Superior temporal gyrus (tissue), 1 donor: Measurements from ENCODE around the gene HSPA1L.
A peak's percentile ranks its signal among the peaks of the same experiment; 100 is the strongest.

Experiments
- DNase-seq: peaks from one replicate; pipeline ENCODE4 v3.0.0-alpha.2; 2016; ENCODE audit errors: extremely low spot score

Gene HSPA1L

GRCh38 chr6:31781244-31782125, 33.6 kb downstream of the HSPA1L start:
- DNase-seq: no peak

DNA sequence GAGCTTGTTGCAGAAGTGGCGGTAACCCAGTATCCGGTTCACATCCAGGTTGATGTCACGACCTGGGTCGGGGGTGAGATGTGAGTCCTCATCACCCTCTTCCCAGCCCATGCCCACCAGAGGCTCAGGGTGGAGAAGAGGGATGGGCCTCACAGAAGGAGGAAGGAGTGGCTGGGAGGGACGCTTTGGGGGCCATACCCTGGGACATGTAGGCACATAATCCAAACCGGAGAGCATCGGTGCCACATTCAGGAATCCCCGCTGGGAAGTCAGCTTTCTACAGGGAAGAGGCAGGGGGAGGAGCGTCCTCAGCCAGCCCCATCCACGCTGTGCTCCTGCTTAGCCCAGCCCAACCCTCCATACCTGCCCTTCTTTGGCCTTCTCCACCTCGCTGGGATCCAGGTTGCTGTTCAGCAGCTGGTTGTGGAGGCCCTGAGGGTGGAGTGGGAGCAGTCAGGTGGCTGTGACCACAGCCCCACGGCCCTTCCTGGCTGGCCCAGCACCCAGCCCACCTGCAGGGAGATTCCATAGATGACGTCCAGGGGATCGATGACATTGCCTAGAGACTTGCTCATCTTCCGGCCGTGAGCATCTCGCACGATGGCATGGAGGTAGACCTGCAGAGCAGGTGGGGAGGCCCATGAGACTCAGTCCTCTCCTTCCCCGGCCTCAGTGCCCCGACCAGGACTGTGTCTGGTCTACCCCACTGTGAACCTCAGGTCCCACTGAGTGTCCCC, 34.4 kb downstream of the HSPA1L start:
- no peak for DNase-seq

- DNase-seq: no peak
Measured at GRCh38 chr6:31779908-31780307, 35.2 kb downstream of the HSPA1L start.

GRCh38 chr6:31778999-31779885, 35.8 kb downstream of the HSPA1L start:
- DNase-seq: no peak

- DNase-seq: no peak
Measured at GRCh38 chr6:31778193-31778592, 36.9 kb downstream of the HSPA1L start.

GRCh38 chr6:31777667-31778050, 37.4 kb downstream of the HSPA1L start:
- no peak for DNase-seq

DNA sequence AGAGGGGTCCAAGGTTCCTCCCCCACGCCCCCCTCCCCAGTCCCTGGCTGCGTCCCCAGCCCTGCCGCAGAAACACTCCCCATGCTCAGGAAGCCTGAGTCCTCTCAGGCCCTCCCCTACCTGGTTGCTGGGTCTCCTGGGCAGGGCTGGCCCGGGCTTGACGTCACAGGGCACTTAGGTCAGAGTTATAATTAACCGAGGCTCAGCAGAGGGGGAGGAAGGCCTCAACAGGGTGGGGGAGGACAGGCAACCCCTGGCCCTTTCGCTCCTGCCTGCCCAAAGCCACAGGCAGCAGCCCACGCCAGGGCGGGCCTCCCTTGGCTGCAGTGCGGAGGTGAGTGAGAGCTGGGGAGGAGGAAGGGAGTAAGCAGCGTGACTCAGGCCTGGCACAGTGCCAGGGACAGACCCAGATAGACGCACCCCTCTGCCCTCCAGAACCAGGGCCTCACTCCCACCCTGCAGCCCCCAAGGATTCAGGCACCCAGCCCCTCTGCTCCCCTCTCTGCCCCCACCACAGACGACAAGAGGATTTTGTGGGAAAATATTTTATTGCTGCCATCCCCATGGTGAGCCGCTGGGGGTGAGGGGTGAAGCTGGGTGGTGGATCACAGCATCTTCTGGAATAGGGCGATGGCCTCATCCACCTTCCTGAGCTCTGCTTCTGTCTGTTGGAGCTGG, 38.0 kb downstream of the HSPA1L start, which contains the start of gene VWA7:
VWA7 (minus strand) TSS at position 340 of the 678 bp plus-strand sequence. CDS start 549 bp downstream, outside the sequence.
- DNase-seq: no peak

DNA sequence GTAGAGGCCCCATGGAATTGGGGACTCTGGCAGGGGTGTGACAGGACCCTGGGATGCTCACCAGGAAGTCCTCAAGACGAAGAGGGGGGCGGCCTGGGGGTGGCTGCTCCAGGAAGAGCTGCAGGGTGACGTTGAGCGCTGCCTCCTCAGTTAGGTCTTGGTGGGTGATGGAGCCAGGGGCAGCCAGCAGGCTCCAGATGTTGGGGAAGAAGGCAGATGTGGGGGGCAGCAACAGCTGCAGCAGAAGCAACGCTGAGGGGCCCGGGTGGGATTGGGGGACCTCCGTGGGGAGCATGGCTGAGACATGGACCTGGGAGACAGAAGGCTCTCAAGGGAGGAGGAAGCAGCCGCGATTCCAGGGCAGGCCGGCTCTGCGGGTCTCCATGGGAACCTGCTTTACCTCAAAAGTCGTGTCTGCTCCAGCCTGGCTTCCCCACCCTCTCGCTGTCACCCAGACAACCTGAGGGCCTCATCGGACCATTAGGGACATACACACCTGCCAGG, 38.5 kb downstream of the HSPA1L start:
- DNase-seq: no peak

- DNase-seq: no peak
Measured at GRCh38 chr6:31775633-31776484, 39.2 kb downstream of the HSPA1L start.

- DNase-seq: no peak
Measured at GRCh38 chr6:31775184-31775583, 39.9 kb downstream of the HSPA1L start.

DNA sequence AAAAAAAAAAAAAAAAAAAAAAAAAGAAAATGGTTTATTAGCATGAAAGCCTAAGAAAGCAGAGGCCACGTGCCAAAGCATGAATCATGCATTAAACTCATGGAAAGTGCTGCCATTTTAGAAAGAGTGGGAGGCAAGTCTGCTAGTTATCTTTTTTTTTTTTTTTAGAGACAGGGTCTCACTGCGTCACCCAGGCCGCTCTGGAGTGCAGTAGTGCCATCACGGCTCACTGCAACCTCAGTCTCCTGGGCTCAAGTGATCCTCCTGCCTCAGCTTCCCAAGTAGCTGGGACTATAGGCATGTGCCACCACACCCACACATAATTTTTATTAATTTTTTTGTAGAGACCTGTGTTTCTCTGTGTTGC, 43.1 kb downstream of the HSPA1L start:
- DNase-seq: no peak

GRCh38 chr6:31770860-31771259, 44.2 kb downstream of the HSPA1L start:
- no peak for DNase-seq

- DNase-seq: no peak
Measured at GRCh38 chr6:31769684-31770371, 45.3 kb downstream of the HSPA1L start.

DNA sequence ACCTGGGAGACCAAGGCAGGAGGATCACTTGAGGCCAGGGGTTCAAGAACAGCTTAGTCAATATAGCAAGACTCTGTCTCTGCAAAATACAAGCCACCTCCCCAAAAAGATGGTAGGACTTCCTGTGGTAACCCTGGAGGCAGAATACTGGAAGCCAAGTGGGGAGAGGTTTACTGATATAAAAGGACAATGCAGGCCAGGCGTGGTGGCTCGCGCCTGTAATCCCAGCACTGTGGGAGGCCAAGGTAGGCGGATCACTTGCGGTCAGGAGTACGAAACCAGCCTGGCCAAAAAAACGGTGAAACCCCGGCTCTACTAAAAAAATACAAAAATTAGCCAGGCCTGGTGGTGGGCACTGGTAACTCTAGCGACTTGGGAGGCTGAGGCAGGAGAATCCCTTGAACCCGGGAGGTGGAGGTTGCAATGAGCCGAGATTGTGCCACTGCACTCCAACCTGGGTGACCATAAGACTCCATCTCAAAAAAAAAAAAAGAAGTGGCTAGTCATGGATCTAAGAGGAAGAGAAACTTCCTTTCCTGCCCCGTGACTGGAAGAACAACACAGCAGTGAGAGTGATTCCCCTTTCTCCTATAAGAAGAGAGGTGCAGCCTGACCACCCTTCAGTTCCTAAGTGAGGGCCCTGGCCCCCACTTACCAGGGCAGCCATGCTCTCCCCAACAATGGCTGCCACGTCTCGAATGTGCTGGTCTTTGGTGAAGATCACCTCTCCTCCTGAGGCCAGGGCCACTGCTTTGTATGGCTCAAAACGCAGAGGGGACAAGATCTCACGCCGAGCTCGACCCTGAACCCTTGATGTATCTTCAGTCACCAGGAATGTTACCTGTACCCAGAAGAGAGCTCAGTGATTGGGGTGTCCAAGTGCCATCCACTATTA, 46.5 kb downstream of the HSPA1L start:
- DNase-seq: peak; percentile 16

GRCh38 chr6:31767096-31767645, 47.9 kb downstream of the HSPA1L start:
- no peak for DNase-seq

DNA sequence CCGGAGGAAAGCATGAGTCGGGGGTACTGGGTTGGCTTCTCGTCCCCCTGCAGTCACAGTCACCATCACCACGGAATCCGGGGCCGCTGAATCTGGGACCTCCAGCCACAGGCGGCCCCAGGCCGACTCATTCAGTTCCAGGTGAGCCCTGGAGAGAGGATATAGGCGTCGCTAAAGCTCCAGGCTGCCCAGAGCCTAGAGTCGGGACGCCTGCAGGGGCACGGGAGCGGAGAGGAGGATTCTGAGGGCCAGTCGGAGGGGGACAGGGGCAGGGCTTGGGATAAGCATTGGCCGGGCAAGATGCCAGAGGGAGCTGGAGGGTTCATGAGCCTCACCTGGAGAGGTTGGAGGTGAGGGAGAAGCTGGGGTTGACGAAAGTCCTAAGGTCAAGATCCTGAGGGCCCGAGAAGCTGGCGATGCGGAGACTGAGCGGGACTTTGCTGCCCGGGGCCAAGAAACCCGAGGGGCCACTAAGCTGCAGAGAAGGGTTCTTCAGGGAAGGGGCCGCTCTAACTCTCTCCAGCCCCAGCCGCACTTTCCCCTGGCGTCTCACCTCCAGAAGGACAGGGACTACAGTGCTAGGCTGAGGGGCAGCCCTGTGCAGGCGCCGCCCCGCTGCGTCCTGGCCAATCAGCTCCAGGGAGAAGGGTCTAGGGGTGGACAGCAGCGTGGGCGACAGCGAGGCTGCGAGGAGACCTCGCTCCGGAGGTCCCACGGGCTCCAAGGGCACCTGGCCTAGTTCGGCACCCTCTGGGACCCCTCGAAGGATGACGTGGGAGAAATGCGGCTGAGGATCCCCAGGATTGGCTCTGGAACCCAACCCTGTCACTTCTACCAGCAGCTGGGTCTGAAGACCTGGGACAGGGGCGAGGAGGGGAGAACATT, 48.9 kb downstream of the HSPA1L start:
- DNase-seq: no peak

- no peak for DNase-seq
Measured at GRCh38 chr6:31765559-31765909, 49.5 kb downstream of the HSPA1L start.
